Stomach smooth muscle (tissue), 2 donors: ENCODE measurements around the gene RAB17.

Source experiments
- H3K27ac ChIP-seq: one replicate; pipeline ENCODE4 v1.7.0; 2013; ENCODE audit warnings: mild to moderate bottlenecking, low read length, inconsistent platforms
- H3K27me3 ChIP-seq, 2 donors: one replicate each; pipeline ENCODE4 v1.7.0; 2013; ENCODE audit warnings: low read length in 2 of 2; ENCODE audit not compliant: insufficient read depth in 2 of 2, control insufficient read depth in 1 of 2
- H3K36me3 ChIP-seq, 2 donors: one replicate each; pipeline ENCODE4 v1.7.0; 2013; ENCODE audit warnings: low read length in 2 of 2; ENCODE audit not compliant: control insufficient read depth in 2 of 2, insufficient read depth in 2 of 2
- H3K4me1 ChIP-seq: one replicate; pipeline ENCODE4 v1.7.0; 2013; ENCODE audit warnings: low read length; ENCODE audit not compliant: control insufficient read depth, insufficient read depth
- H3K4me3 ChIP-seq, 2 donors: one replicate each; pipeline ENCODE4 v1.7.0; 2013; ENCODE audit warnings: low read length in 2 of 2
- H3K9ac ChIP-seq, 2 donors: one replicate each; pipeline ENCODE4 v1.7.0; 2013; ENCODE audit warnings: low read length in 2 of 2, mild to moderate bottlenecking in 1 of 2
- H3K9me3 ChIP-seq, 2 donors: one replicate each; pipeline ENCODE4 v1.7.0; 2013; ENCODE audit warnings: low read length in 2 of 2; ENCODE audit not compliant: control insufficient read depth in 2 of 2
- donor health status: healthy.
- donor health status: Pancreatic carcinoma.

Gene RAB17

GRCh38 chr2:237623428-237624403 lies 33.2 kb upstream of the RAB17 start:
- no peaks in the 10 kb centered on the region for H3K27me3 ChIP-seq
- H3K9ac ChIP-seq, result no peak overlapping the region
- H3K9me3 ChIP-seq, result no peaks in the 10 kb centered on the region
- peaks cover 17% of the 10 kb centered on the region for H3K4me1 ChIP-seq
- no peak overlapping the region for H3K27ac ChIP-seq
- H3K36me3 ChIP-seq, result no peaks in the 10 kb centered on the region
- no peak overlapping the region for H3K4me3 ChIP-seq

- H3K27me3 ChIP-seq, result no peaks in the 10 kb centered on the region
- no peak overlapping the region for H3K4me3 ChIP-seq
- no peaks in the 10 kb centered on the region for H3K36me3 ChIP-seq
- no peaks in the 10 kb centered on the region for H3K9me3 ChIP-seq
- no peak overlapping the region for H3K9ac ChIP-seq
- H3K4me1 ChIP-seq, result peaks cover 46% of the 10 kb centered on the region
- no peak overlapping the region for H3K27ac ChIP-seq
Measured at GRCh38 chr2:237618449-237618848, 27.9 kb upstream of the RAB17 start.

GRCh38 chr2:237617587-237617982 lies 27.1 kb upstream of the RAB17 start:
- no peaks in the 10 kb centered on the region for H3K27me3 ChIP-seq
- no peaks in the 10 kb centered on the region for H3K36me3 ChIP-seq
- no peak overlapping the region for H3K9ac ChIP-seq
- H3K9me3 ChIP-seq, result no peaks in the 10 kb centered on the region
- H3K4me3 ChIP-seq, result no peak overlapping the region
- H3K4me1 ChIP-seq, result peaks cover 46% of the 10 kb centered on the region
- H3K27ac ChIP-seq, result peak overlapping the region; percentile 67

- Histone ChIP-seq H3K27ac (peak overlapping the region; percentile 67), H3K4me1 (peaks cover 46% of the 10 kb centered on the region), H3K36me3 (no peaks in the 10 kb centered on the region), H3K9me3 (no peaks in the 10 kb centered on the region), H3K4me3 (peak overlapping the region; percentile 12 to 40), H3K9ac (no peak overlapping the region), H3K27me3 (no peaks in the 10 kb centered on the region)
Measured at GRCh38 chr2:237616734-237617586, 26.4 kb upstream of the RAB17 start.

- Histone ChIP-seq H3K27me3 (no peaks in the 10 kb centered on the region), H3K9me3 (no peaks in the 10 kb centered on the region), H3K36me3 (no peaks in the 10 kb centered on the region), H3K9ac (no peak overlapping the region), H3K4me3 (peak overlapping the region; percentile 12 to 40), H3K27ac (peak overlapping the region; percentile 67), H3K4me1 (peaks cover 46% of the 10 kb centered on the region)
Measured at GRCh38 chr2:237616373-237616733, 25.8 kb upstream of the RAB17 start.

GRCh38 chr2:237615631-237616249 lies 25.2 kb upstream of the RAB17 start:
- H3K27ac ChIP-seq, result peak overlapping the region; percentile 67

GRCh38 chr2:237614151-237614720 lies 23.7 kb upstream of the RAB17 start:
- Histone ChIP-seq H3K36me3 (no peaks in the 10 kb centered on the region), H3K4me3 (no peak overlapping the region), H3K27ac (peak overlapping the region; percentile 67), H3K4me1 (peaks cover 46% of the 10 kb centered on the region), H3K27me3 (no peaks in the 10 kb centered on the region), H3K9me3 (no peaks in the 10 kb centered on the region), H3K9ac (no peak overlapping the region)

More at GRCh38 chr2:237615631-237616249, 25.2 kb upstream of the RAB17 start:
- peak overlapping the region in 1 of 2 donors; percentile 40 for H3K4me3 ChIP-seq
- peaks cover 46% of the 10 kb centered on the region for H3K4me1 ChIP-seq
- peak overlapping the region in 1 of 2 donors; percentile 13 for H3K9ac ChIP-seq
- H3K9me3 ChIP-seq, result no peaks in the 10 kb centered on the region
- no peaks in the 10 kb centered on the region for H3K27me3 ChIP-seq
- no peaks in the 10 kb centered on the region for H3K36me3 ChIP-seq

- Histone ChIP-seq H3K9ac (no peak overlapping the region), H3K4me3 (no peak overlapping the region), H3K4me1 (peaks cover 45% of the 10 kb centered on the region), H3K27me3 (no peaks in the 10 kb centered on the region), H3K36me3 (no peaks in the 10 kb centered on the region), H3K27ac (peak overlapping the region; percentile 24), H3K9me3 (no peaks in the 10 kb centered on the region)
Measured at GRCh38 chr2:237613679-237614078, 23.1 kb upstream of the RAB17 start.

- Histone ChIP-seq H3K27me3 (no peaks in the 10 kb centered on the region), H3K9ac (no peak overlapping the region), H3K4me3 (no peak overlapping the region), H3K4me1 (peaks cover 40% of the 10 kb centered on the region), H3K36me3 (no peaks in the 10 kb centered on the region), H3K27ac (no peak overlapping the region), H3K9me3 (no peaks in the 10 kb centered on the region)
Measured at GRCh38 chr2:237612527-237613357, 22.2 kb upstream of the RAB17 start.
